CD14-positive monocyte (primary cell): Measurements from ENCODE around the gene MUTYH. TPM values are rescaled to one million over a fixed set of nuclear protein-coding genes. Genes with fewer than 3 reads are reported as not detected.
"Not testable (repeated sequence)": the region's sequence is repeated elsewhere in the genome, so short reads cannot be mapped to it uniquely, and the experiment has no call there.

ENCODE experiments used
- DNase-seq, 3 donors: peaks; one replicate each; pipeline ENCODE4 v3.0.0-alpha.2; 2011 to 2022
- H2AFZ ChIP-seq: 2 replicates; pipeline ENCODE4 v1.6.0; 2012; ENCODE audit warnings: mild to moderate bottlenecking, low read depth, low read length, inconsistent platforms; ENCODE audit not compliant: insufficient read depth, poor library complexity, severe bottlenecking
- H3K27ac ChIP-seq, 2 donors: 1 replicate in 1 of 2; 2 replicates in 1 of 2; pipeline ENCODE4 v1.5.1; 2012 to 2013; ENCODE audit warnings: low read length in 2 of 2, control low read depth in 1 of 2, inconsistent platforms in 1 of 2, low read depth in 1 of 2, mild to moderate bottlenecking in 1 of 2
- H3K27me3 ChIP-seq, 2 donors: one replicate each; pipeline versions ENCODE4 v1.6.0 to v1.6.1; 2011 to 2013; ENCODE audit warnings: low read length in 2 of 2; ENCODE audit not compliant: control insufficient read depth in 2 of 2, insufficient read depth in 2 of 2
- H3K36me3 ChIP-seq, 2 donors: replicated peaks in 1 of 2; 1 replicate in 1 of 2; 2 replicates in 1 of 2; pipeline versions ENCODE4 v1.5.1 to v1.6.1; 2012 to 2013; ENCODE audit warnings: low read length in 2 of 2, control low read depth in 1 of 2, inconsistent platforms in 1 of 2, mild to moderate bottlenecking in 1 of 2; ENCODE audit not compliant: insufficient read depth in 2 of 2, control insufficient read depth in 1 of 2
- H3K4me1 ChIP-seq, 2 donors: 1 replicate in 1 of 2; 2 replicates in 1 of 2; pipeline versions ENCODE4 v1.5.1 to v1.6.1; 2012 to 2013; ENCODE audit warnings: low read length in 2 of 2, control low read depth in 1 of 2, inconsistent platforms in 1 of 2, mild to moderate bottlenecking in 1 of 2, moderate library complexity in 1 of 2; ENCODE audit not compliant: insufficient read depth in 2 of 2, control insufficient read depth in 1 of 2
- H3K4me2 ChIP-seq: replicated peaks from 2 replicates; pipeline ENCODE3; 2012; ENCODE audit warnings: low read length, moderate library complexity, mild to moderate bottlenecking; ENCODE audit not compliant: poor library complexity, severe bottlenecking; ENCODE audit errors: extremely low read depth
- H3K4me3 ChIP-seq, 3 experiments: fragments of 200-600 bp in 1 of 3; sonication (generic) in 1 of 3; replicated peaks in 1 of 3; 1 replicate in 2 of 3; 2 replicates in 1 of 3; pipeline ENCODE4 v1.5.1; 2011 to 2013; ENCODE audit warnings: low read length in 3 of 3, mild to moderate bottlenecking in 3 of 3, control low read depth in 2 of 3, low read depth in 2 of 3, inconsistent platforms in 1 of 3, moderate library complexity in 1 of 3
- H3K79me2 ChIP-seq: 2 replicates; pipeline ENCODE4 v1.6.0; 2012; ENCODE audit warnings: mild to moderate bottlenecking, control low read depth, inconsistent platforms, low read length, moderate library complexity; ENCODE audit not compliant: insufficient read depth
- H3K9ac ChIP-seq: 2 replicates; pipeline ENCODE4 v1.6.0; 2017; ENCODE audit warnings: low read length, mild to moderate bottlenecking; ENCODE audit not compliant: insufficient read depth, poor library complexity, severe bottlenecking
- H3K9me3 ChIP-seq, 2 donors: replicated peaks in 1 of 2; 1 replicate in 1 of 2; 2 replicates in 1 of 2; pipeline versions ENCODE4 v1.5.1 to v1.6.1; 2012 to 2013; ENCODE audit warnings: low read length in 2 of 2, control low read depth in 1 of 2; ENCODE audit not compliant: control insufficient read depth in 1 of 2, insufficient read depth in 1 of 2
- H4K20me1 ChIP-seq: 2 replicates; pipeline ENCODE4 v1.6.0; 2012; ENCODE audit warnings: mild to moderate bottlenecking, low read length, control low read depth, moderate library complexity; ENCODE audit not compliant: insufficient read depth
- H3K27ac Mint-ChIP-seq, 7 donors: one replicate each; pipeline ENCODE4 v1.8.0; 2020; ENCODE audit warnings: mild to moderate bottlenecking in 7 of 7, mixed read lengths in 7 of 7, moderate library complexity in 6 of 7, inconsistent platforms in 2 of 7
- H3K27me3 Mint-ChIP-seq, 3 donors: one replicate each; pipeline ENCODE4 v1.8.0; 2021 to 2022; ENCODE audit warnings: low read depth in 3 of 3, mild to moderate bottlenecking in 3 of 3, mixed read lengths in 3 of 3, moderate library complexity in 3 of 3, inconsistent platforms in 1 of 3
- H3K36me3 Mint-ChIP-seq, 2 donors: one replicate each; pipeline ENCODE4 v1.8.0; 2020; ENCODE audit warnings: mixed read lengths in 2 of 2, inconsistent platforms in 1 of 2, mild to moderate bottlenecking in 1 of 2
- H3K4me1 Mint-ChIP-seq: one replicate; pipeline ENCODE4 v1.8.0; 2020; ENCODE audit warnings: mild to moderate bottlenecking, mixed read lengths
- H3K4me3 Mint-ChIP-seq, 2 donors: one replicate each; pipeline ENCODE4 v1.8.0; 2020; ENCODE audit warnings: mild to moderate bottlenecking in 2 of 2, mixed read lengths in 2 of 2, moderate library complexity in 1 of 2
- H3K9me3 Mint-ChIP-seq, 7 donors: one replicate each; pipeline ENCODE4 v1.8.0; 2020 to 2022; ENCODE audit warnings: mixed read lengths in 7 of 7, mild to moderate bottlenecking in 6 of 7, moderate library complexity in 6 of 7, inconsistent platforms in 2 of 7
- CTCF ChIP-seq: fragments of 200-600 bp; IDR thresholded peaks from one replicate; pipeline ENCODE4 v1.8.0; 2022; ENCODE audit warnings: antibody characterized with exemption, mild to moderate bottlenecking
- WGBS: methylation state at CpG from one replicate; pipeline ENCODE4 v1.1.5; 2013; ENCODE audit warnings: missing lambda C conversion rate; ENCODE audit not compliant: insufficient coverage; 5-methylcytosine and 5-hydroxymethylcytosine counted together
- intact Hi-C, 2 donors: fragments of 100-400 bp; cut with micrococcal nuclease; formaldehyde crosslinking; loops; one replicate each; pipeline versions ENCODE4 v1.15.0 to v1.15.1; 2023
- polyA plus RNA-seq, 3 donors: library from polyadenylated mRNA; depleted of rRNA in 1 of 3; unstranded in 2 of 3; stranded (reverse) in 1 of 3; fragments of 300-500 nt in 2 of 3; fragments of >200 nt in 1 of 3; fragmentation: Illumina TruSeq in 2 of 3; gene quantifications; 1 replicate in 2 of 3; 2 replicates in 1 of 3; pipeline ENCODE4 v1.2.3, GENCODE V29; 2012 to 2021

The MUTYH gene
- polyA plus RNA-seq, 3 donors, result 6.7 to 22.9 (median 8.1) TPM

- H3K4me1 ChIP-seq, H3K9ac ChIP-seq, H3K27me3 ChIP-seq, DNase-seq, H3K9me3 ChIP-seq, H3K36me3 Mint-ChIP-seq, H3K4me3 Mint-ChIP-seq, H3K4me1 Mint-ChIP-seq, H3K79me2 ChIP-seq, H3K27ac Mint-ChIP-seq, H3K4me2 ChIP-seq, H3K27me3 Mint-ChIP-seq, H4K20me1 ChIP-seq, intact Hi-C loops, H2AFZ ChIP-seq, H3K36me3 ChIP-seq, H3K4me3 ChIP-seq, H3K27ac ChIP-seq: not testable (repeated sequence)
- peaks cover 8 to 17% (median 13%) of the 10 kb centered on the region in 7 donors for H3K9me3 Mint-ChIP-seq
- no CpG with 5 or more reads among the region's 3 CpGs for WGBS
These were observed 53.7 kb downstream of the MUTYH start for GRCh38 chr1:45286521-45286920.

GRCh38 chr1:45284858-45285257 is 55.4 kb downstream of the MUTYH start:
- H3K4me3 Mint-ChIP-seq, H3K36me3 ChIP-seq, H3K9ac ChIP-seq, H3K27ac ChIP-seq, H3K36me3 Mint-ChIP-seq, intact Hi-C loops, H3K4me3 ChIP-seq, DNase-seq, H3K9me3 ChIP-seq, H3K4me1 ChIP-seq, H3K79me2 ChIP-seq, H4K20me1 ChIP-seq, H3K27me3 Mint-ChIP-seq, H2AFZ ChIP-seq, H3K4me2 ChIP-seq, H3K27ac Mint-ChIP-seq, H3K4me1 Mint-ChIP-seq, H3K27me3 ChIP-seq: not testable (repeated sequence)
- 93% methylated on average over 6 of the region's 9 CpGs for WGBS
- peaks cover 8 to 19% (median 13%) of the 10 kb centered on the region in 7 donors for H3K9me3 Mint-ChIP-seq

GRCh38 chr1:45282351-45282750 is 57.9 kb downstream of the MUTYH start:
- Mint-ChIP-seq H3K4me1 (peaks cover 8% of the 10 kb centered on the region), H3K27ac (no peak overlapping the region), H3K4me3 (no peak overlapping the region), H3K9me3 (peaks cover 11 to 22% (median 17%) of the 10 kb centered on the region in 7 donors), H3K36me3 (no peaks in the 10 kb centered on the region), H3K27me3 (peaks cover 1 to 8% (median 3%) of the 10 kb centered on the region in 3 donors)
- DNase-seq, result no peak
- H3K36me3 ChIP-seq, result no peaks in the 10 kb centered on the region
- no peak overlapping the region for H3K4me2 ChIP-seq
- H3K9ac ChIP-seq, result no peak overlapping the region
- intact Hi-C loops, result no loop called here
- TF ChIP-seq CTCF, result no peak
- H3K27me3 ChIP-seq, result no peaks in the 10 kb centered on the region
- H3K27ac ChIP-seq, result no peak overlapping the region
- no peak overlapping the region for H2AFZ ChIP-seq
- H3K4me3 ChIP-seq, result no peak overlapping the region
- H4K20me1 ChIP-seq, result no peaks in the 10 kb centered on the region
- H3K9me3 ChIP-seq, result peaks cover 0 to 7% of the 10 kb centered on the region in 2 donors
- no peaks in the 10 kb centered on the region for H3K79me2 ChIP-seq
- 0% methylated on average over 1 of the region's 3 CpGs for WGBS
- no peaks in the 10 kb centered on the region for H3K4me1 ChIP-seq
